GF-D8 (cell line): Measurements from ENCODE around the gene NSUN7.

Experiments used
- DNase-seq: peaks from one replicate; lab custom pipeline; 2025; lab: John Stamatoyannopoulos, UW

The NSUN7 gene

DNA sequence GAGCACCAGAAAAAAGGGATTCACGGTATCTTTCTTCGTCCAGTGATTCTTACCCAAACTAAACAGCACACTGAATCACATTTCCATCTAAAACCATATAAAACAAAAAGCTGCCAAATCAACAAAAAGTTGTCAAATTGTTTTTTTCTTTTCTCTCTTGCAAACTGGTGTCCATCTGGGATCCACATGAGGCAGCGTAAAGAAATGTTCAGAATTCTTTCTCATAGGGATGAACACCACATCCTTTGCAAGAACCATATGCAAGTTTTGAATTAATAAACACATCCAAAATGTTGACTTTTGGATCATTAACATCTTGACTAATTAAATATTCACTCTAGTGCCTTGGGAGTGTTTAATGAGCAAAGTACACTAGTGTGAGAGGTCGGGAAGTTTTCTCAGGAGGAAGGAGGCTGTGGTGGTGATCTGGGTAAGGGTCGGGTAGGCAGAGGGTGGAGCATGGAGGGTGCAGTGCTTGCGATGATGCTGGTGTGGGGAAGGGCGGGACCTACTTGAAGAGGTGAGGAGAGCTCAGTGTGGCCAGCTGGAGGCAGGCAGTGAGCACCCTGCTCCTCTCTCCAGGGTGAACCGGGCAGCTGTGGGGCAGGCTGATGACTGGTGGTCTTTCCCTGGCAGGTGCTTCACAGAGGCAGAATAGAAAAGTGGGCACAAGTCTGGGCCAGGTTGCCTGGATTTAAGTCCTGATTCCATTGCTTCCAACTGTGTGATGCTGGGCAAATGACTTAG is 72.8 kb downstream of the NSUN7 start:
- no peak for DNase-seq

DNA sequence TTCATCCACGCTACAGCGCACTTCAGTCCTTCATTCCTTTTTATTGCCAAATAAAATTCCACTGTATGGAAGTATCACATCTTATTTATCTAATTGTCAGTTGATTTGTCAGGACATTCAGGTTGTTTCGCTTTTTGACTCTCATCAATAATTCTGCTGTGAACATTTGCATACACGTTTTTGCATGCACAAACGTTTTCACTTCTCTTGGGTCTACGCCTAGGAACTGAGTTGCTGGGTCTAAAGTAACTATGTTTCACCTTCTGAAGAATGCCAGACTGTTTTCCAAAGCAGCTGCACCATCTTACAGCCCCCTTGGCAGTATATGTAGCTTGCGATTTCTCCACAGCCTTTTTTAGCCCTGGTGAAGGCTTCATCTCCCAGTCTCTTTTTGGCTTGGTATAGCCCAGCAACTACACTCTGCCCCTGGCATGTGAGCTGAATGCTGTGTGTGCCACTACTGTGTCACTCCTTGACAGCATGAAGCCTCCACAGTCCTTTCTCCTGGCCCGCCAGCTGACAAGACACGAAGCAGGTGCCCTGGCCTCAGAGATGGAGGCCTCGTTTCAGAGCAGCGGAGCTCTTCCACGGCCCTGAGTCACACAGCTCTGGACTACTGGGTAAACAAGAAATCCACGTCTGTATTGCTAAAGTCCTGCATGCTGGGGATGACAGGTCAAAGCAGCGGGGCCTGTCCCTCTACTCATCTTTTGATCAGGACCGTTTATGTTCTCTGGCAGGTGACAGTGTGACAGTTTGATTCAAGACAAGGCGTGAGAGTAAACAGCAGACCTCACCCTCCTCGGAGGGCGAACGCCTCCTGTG is 75.5 kb downstream of the NSUN7 start:
- no peak for DNase-seq

DNA sequence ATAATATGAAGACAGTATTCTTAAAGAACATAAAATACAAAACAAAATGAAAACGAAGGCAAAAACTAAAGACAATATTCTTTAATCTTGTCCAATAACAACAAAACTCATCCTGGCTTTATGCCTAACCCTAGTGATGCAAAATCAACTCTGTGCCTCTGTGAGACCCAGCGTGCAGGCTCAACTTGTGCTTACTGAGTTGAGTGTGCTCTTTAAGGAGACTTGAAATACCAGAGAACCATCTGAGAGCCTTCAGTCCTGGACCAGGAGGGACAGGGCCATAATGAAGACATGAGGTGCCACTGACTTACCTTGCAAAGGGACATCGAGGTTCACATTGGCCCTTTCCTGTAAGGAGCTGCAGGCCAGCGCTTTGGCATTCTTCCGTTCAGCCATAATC is 77.1 kb downstream of the NSUN7 start:
- no peak for DNase-seq

DNA sequence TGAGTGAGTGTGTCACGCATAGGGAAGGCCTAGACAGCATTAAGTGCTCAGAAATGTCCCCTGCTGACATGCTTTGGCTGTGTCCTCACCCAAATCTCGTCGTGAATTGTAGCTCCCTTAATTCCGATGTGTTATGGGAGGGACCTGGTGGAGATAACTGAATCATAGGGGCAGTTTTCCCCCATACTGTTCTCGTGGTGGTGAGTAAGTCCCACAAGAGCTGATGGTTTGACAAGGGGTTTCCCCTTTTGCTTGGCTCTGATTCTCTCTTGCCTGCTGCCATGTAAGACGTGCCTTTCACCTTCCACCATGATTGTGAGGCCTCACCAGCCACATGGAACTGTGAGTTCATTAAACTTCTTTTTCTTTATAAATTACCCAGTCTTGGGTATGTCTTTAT is 78.0 kb downstream of the NSUN7 start:
- DNase-seq: no peak

DNA sequence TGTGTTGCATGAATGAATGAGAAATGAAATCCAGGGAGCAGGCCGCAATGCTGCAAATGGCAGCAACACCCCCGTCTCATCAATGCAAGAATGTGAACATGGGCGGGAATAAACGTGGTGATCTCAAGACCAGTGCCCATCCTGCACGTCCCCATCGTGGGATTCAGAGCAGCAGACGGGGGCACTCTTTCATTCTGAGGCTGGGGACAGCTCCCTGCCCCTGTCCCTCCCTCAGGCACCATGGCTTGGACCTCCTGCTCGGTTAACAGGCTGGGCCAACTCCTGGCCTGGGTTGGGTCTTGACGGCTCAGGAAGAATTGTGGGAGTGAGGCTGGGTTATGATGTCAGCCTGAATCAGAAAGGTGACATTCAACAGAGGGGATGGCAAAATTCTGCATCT is 78.9 kb downstream of the NSUN7 start:
- no peak for DNase-seq

DNA sequence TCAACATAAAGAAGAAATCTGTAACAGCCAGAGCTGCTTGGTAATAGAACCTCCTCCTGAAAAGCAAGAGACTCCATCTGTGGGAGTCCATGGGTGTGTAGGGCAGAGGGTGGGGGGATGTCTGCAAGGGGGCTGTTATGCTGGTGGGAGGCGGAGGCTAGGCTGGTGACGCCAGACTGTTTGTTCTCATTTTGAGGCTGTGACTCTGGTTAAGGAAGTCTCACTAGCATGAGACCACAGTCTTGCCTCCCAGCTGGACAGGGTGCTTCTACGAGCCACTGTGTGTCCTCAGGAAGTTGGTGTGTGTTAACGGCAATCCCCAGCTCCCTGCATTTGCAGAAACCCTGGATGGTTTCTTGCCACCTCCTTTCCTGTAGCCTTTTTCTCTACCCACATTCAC is 79.8 kb downstream of the NSUN7 start:
- no peak for DNase-seq

DNA sequence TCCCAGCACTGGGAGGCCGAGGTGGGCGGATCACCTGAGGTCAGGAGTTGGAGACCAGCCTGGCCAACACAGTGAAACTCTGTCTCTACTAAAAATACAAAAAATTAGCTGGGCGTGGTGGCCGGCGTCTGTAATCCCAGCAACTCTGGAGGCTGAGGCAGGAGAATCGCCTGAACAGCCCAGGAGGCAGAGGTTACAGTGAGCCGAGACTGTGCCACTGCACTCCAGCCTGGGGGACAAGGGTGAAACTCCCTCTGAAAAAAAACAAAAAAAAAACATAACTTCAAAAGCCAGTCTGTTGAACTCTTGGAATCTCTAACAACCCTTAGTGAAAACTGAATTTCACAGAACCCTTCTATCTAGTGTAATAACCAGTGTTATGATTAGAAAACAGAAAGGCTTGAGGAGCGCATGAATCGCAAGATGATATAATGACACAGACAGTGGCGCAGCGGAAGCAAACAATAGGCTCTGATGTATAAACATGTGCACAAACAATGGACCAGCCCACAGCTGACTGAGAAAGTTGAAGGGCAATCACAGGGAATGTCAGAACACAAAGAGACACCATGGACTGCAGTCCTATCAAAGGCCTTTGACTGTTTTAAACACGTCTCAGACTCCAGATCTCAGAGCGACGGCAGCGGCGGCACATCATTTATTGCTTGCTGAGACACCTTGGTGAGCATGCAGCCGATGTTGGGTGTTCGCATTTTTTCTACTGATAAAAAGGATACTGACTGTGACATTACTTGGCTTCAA is 81.6 kb downstream of the NSUN7 start:
- no peak for DNase-seq

DNA sequence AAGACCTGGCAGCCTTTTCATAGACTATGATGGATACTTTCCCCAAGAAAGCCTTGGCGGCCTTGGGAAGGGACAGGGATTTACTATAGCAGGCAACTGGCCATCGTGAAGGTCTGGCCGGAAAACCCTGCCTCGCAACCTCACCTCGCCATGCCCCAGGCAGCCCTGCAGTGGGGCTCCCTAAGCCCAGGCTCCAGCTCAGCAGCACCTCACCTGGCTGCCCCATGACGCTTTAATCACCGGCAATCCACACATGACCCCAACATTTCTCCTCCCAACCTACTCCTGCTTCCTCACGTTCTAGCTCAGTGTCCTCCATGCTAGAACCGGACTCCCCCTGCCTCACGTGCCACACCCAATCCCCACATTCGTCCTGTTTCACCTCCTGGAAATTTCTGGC is 82.4 kb downstream of the NSUN7 start:
- DNase-seq: no peak

DNA sequence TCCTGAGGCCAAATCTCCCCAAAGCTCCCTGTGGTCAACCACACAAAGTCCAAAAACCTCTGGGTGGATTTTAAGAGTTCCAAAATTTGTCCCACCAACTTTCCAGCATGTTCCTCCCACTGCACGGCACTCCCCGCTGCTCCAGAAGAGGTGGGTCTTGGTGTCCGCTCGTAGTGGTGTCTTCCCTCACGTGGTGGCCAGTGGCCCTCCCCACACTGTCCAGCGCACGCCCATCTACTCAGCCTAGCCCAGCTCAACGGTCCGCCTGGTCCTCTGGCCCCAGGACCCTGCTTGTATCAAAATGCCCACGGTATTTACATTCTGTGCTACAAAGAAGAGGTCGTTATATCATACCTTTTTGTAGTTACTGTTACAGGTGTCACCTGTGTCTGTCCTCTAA is 83.5 kb downstream of the NSUN7 start:
- no peak for DNase-seq

DNA sequence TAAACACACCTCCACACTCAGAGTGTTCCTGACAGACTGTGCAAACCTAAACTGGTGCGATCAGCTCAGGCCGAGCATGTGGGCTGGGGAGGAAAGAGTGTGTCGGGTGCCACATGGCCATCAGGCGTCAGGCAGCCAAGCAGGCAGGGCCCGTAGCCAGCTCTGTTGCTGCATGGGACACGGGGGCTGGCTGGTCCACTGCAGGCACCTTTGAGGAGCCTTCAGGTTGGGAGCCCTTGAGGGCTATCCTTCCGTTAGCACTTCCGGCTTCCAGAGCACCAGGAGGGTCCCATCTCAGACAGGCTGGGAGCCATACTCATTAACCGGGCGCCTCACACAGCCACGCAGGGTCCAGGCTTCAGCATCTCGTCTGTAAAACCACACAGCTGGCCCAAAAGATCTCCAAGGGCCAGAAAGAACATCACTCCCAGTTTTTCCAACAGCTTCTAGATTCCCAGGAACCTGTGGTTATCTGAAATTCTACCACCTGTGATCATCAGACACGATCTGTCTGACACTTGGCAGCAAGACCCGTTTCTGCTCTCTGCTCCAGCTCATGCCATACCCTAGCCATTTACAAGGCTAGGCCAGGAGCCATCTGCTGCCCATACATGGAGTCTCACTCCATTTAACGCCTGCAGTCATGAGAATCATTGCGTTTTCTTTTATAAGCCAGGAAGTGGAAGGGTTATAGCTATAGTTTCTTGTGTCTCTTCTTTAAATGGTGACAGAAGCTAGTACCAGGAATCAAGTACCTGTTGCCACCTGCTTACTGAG is 87.5 kb downstream of the NSUN7 start:
- no peak for DNase-seq

DNA sequence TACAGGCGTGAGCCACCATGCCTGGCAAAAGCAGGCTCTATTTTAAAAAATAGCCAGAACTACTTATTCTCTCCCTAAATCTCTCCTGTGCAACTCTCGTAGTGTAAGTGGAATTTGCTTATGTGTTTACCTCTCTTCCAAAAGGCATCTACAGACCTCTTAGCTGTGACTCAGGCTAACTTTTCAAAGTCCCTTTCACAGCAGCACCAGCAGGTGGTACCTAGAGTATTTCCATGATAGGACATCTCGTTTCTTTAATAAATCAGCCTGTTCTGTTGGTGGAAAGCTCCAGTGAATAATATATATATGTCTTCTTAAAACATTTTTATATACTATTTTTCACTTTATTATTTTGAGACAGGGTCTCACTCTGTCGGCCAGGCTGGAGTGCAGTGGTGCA is 89.0 kb downstream of the NSUN7 start:
- no peak for DNase-seq

DNA sequence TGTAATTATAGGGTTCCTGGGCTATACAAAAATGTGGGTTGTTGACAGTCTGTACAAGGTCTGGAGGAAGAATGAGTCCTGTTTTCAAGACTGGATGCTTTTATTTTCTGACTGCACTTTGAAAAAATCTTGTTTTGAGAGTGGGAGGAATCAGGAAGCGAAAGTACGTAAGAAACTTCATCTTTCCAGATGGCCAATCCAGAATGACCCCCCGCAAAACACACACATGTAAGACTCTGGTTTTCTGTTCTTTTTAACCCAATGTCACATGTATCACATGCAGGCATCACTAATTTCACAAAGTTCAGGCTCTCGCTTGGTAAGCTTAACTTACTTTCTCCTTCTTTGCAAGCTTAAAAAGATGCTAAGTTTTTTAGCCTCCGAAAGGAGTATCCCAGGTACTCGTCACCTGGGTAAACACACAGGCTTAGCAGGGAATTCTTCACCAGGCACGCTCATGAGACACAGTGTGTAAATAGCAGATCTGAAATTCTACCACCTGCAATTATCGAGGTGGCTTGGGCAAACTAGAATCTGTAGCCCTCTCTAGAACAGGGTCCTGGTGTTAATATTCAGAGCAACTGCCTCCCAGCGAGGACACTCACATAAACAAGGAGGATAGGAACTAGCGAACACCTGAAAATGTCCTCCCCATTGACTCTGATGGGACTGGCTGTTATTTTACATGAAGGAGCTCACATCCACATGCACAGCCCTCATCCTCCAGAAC is 90.7 kb downstream of the NSUN7 start:
- DNase-seq: no peak

DNA sequence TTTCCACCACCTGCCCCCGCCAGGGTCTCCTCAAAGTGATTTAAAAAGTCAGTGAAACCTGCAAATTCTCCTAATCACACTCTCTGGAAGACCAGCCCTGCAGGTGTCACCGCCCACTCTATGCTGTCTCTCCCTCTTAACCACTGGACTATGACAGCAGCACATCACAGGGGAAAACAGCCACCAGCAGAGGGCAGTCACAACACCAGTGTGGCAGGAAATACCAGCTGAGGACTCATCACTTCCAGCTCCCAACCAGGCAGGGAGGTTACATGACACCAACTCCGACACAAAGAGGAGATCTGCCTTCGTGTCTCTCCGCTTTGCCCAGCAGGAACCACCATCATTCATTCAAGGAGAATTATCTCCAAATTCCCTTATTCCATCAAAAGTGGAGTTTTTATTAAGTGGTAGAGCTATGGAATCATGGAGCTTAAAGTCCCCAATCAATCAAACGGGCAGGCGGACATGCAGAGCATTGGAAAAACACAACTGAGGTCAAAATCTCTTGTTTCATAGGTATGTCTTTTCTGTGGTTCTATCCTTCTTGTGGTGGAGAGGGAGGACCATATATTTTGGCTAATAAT is 91.3 kb downstream of the NSUN7 start:
- DNase-seq: no peak

DNA sequence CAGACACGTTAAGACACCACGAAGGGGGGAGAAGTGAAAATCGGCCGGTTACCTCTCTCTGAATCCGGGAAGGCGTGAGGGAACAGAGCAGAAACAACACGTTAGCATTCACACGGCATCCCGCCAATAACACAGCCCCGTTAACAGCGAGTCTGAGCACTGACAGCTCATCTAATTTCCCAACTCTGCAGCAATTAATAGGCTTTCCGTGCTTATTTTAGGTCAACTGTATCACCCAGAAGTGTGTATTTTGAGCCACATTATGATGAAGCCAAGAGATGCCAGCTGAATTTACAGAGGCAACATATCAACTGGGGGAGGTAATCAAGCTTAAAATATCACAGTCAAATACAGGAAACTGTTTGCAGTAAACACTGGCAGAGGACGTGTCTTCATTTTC is 92.6 kb downstream of the NSUN7 start:
- no peak for DNase-seq

DNA sequence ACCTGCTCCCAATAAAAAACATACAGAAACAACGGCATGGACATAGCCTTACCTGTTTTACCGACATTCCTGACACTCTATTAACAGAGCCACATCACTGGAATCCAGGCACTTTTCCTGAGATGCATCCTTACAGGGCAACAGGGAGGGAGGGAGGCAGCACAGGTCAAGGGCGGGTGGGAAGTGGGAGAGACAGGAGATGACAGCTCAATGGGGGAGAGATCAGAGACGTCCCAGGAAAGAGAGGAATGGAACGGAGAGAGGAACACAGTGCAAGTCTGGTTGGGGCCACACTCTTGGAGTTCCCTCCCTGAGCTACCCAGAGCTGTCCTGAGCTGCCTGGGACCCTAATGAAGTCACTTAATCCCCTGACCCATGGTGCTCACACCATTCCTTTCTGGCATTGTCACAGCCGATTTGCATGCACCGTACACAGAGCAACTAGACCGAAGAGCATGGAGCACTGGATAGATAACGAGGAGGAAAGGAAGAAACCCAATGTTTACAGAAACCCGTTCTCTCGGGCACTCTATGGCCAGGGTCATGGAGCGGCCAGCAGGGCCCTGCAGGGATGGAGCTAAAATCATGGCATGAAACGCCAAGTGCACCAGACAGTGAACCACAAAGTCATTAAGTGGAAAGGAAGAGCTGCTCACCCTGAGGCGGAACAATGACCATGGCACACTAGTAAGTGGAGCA is 93.1 kb downstream of the NSUN7 start:
- DNase-seq: no peak

DNA sequence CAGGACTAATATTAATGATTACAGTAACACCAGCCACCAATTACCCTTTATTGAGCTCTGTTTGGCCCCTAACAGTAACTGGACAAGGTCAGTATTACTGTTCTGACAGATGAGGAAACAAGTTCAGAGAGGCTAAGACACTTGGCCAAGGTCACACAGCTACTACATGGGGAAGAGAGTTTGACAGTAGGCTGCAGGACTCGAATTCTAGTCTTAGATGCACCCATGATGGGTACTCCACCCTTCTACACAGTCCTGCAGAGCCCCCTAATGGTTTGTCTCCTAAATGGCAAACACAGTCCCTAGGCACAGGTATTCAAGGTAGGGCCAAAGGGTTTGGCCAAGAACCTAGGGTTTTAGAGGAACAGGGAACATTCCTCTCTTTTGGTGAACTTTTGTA is 93.9 kb downstream of the NSUN7 start:
- DNase-seq: no peak

DNA sequence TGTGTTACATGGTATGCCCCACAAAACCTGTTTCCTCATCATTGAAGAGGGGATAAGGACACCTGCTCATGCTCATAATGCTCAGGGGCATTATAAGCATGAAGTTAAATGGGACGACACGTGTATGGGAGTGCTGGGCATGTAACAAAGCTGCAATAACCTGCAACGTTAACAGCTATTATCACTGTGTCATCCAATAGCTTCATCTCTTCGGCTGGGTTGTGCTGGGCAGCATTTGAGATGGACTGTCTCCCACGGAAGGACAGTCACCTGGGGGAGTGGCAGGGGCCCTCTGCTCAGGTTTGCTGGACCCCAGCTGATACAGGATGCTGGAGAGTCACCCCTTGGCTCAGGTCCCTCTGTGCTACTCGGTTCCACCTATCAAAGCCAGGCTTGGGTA is 94.5 kb downstream of the NSUN7 start:
- DNase-seq: no peak

DNA sequence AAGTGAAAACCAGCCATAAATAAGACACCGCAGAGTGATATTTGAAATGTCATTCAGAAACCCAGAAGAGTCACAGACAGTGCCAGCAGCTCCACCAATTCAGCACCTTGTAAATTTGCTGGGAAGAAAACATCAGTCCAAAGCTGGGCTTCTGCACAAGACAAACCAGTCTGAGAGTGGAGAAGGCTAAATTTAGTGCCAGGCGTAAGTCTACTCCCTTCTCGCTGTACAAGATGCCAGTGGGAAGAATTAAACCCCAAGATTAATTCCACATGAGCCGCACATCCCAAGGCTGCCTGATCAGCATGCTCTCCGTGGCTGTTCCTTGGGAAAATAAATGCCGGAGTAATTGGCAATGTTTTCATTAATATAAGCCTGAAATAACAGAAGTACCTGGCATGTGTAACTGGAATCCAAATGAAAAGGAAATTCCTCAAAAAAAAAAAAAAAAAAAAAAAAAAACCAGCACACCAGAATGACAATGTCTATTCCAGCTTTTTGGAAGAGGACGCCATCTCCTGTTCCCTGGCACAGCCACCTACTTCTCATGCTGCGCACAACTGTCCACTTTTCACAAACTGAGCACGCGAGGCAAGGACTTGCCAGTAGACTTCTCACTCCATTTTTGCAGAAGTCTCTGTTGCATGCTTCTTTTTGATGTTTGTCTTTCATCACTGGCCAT is 95.5 kb downstream of the NSUN7 start:
- DNase-seq: no peak

DNA sequence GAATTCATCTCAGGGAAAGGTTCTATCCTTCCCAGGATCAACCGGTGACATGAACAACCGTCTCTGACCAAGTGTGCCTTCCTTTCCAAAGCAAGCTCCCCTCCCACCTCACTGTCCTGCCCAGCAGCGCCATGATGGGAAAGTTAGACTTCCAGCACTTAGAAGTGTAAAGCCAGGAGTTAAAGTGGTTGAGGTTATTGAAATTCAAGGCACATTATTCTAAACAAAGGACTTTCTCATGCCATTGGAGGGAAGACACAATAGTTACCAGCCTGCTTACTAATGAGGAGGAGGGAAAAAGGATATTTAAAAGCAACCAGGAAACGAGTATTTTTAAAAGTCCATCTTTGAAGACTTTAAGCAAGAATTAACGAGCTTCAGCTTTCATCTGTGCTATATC is 96.8 kb downstream of the NSUN7 start:
- no peak for DNase-seq

DNA sequence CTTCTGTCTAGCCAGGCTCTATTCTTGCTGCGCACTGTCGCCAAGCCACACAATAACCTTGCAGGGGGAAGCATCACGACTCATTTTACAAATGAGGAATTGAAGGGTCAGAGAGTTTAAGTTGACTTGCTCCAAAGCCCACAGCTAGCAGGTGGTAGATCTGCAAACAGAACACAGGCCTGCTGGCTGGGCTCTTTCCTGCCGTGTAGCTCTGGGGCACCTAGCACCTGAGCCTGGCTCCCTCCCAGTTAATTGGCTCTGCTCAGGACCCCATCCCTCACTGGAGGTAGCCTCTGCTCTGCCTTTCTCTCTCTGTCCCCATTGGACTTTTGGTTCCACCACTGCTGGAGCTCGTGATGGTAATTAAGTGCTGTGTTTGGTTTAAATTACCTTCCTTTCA is 98.5 kb downstream of the NSUN7 start:
- no peak for DNase-seq
